ENCODE measurements around the gene SNRPA1. TPM values are rescaled to one million over a fixed set of nuclear protein-coding genes. Genes with fewer than 3 reads are reported as not detected.
"Not testable (repeated sequence)": the region's sequence is repeated elsewhere in the genome, so short reads cannot be mapped to it uniquely, and the experiment has no call there.

Gene SNRPA1
- total RNA-seq, 1 experiment from 2014 or later = 99.5 TPM

GRCh38 chr15:101288905-101289513, 6.0 kb downstream of the SNRPA1 start:
- Mint-ChIP-seq H3K36me3 (ENCODE audit: insufficient read depth, unreplicated experiment) (peaks cover 85% of the 10 kb centered on the region), H3K27me3 (ENCODE audit: insufficient read depth, unreplicated experiment) (no peaks in the 10 kb centered on the region), H3K4me1 (ENCODE audit: insufficient read depth, unreplicated experiment) (peaks cover 21% of the 10 kb centered on the region), H3K4me3 (ENCODE audit: unreplicated experiment) (no peak overlapping the region), H3K27ac (ENCODE audit: low read depth, unreplicated experiment) (peak overlapping the region; percentile 64), H3K9me3 (ENCODE audit: unreplicated experiment) (no peaks in the 10 kb centered on the region)
- ChIA-PET CTCF (interaction anchor here (0.6 to 21.3 kb wide), 20 partner anchors 9 to 1292 kb away, joined by 3 to 320 read pairs (median 4); no protein-coding TSS in a partner anchor), POLR2A (interaction anchor here (0.6 to 1.6 kb wide), 8 partner anchors 9 to 363 kb away, joined by 3 to 7 read pairs (median 4); no protein-coding TSS in a partner anchor)
- peak; percentile 61 for DNase-seq (ENCODE audit: unreplicated experiment)
- intact Hi-C loops (cut with micrococcal nuclease) = no loop called here
- peak; percentile 59 for TF ChIP-seq CTCF (IDR thresholded peaks at IDR 0.05; ENCODE audit: unreplicated experiment)
- no TSS peak for BruUV-seq (replicated peaks)

- DNase-seq (ENCODE audit: unreplicated experiment); H3K9me3 Mint-ChIP-seq (ENCODE audit: unreplicated experiment); BruUV-seq (replicated peaks); H3K27me3 Mint-ChIP-seq (ENCODE audit: insufficient read depth, unreplicated experiment); H3K4me3 Mint-ChIP-seq (ENCODE audit: unreplicated experiment); intact Hi-C loops (cut with micrococcal nuclease); H3K27ac Mint-ChIP-seq (ENCODE audit: low read depth, unreplicated experiment): not testable (repeated sequence)
- H3K36me3 Mint-ChIP-seq (ENCODE audit: insufficient read depth, unreplicated experiment) = peaks cover 90% of the 10 kb centered on the region
- ChIA-PET POLR2A (interaction anchor here (0.6 to 5.0 kb wide), 2 partner anchors 8 to 159 kb away, joined by 3 to 34 read pairs; partner anchors contain the start of gene SNRPA1), CTCF (interaction anchor here (0.8 to 21.3 kb wide), 4 partner anchors 9 to 368 kb away, joined by 3 to 320 read pairs (median 8); no protein-coding TSS in a partner anchor)
- peaks cover 13% of the 10 kb centered on the region for H3K4me1 Mint-ChIP-seq (ENCODE audit: insufficient read depth, unreplicated experiment)
Measured at GRCh38 chr15:101287342-101287741, 7.7 kb downstream of the SNRPA1 start.

- Mint-ChIP-seq H3K4me3 (ENCODE audit: unreplicated experiment) (no peak overlapping the region), H3K27me3 (ENCODE audit: insufficient read depth, unreplicated experiment) (no peaks in the 10 kb centered on the region), H3K9me3 (ENCODE audit: unreplicated experiment) (no peaks in the 10 kb centered on the region), H3K4me1 (ENCODE audit: insufficient read depth, unreplicated experiment) (peaks cover 13% of the 10 kb centered on the region), H3K27ac (ENCODE audit: low read depth, unreplicated experiment) (no peak overlapping the region), H3K36me3 (ENCODE audit: insufficient read depth, unreplicated experiment) (peaks cover 90% of the 10 kb centered on the region)
- TF ChIP-seq CTCF (IDR thresholded peaks at IDR 0.05; ENCODE audit: unreplicated experiment) = no peak
- intact Hi-C loops (cut with micrococcal nuclease) = no loop called here
- ChIA-PET POLR2A (interaction anchor here (0.8 to 5.0 kb wide), 3 partner anchors 9 to 13 kb away, joined by 3 to 34 read pairs (median 5); partner anchors contain the start of gene SNRPA1), CTCF (interaction anchor here (0.9 to 21.3 kb wide), 3 partner anchors 8 to 353 kb away, joined by 6 to 320 read pairs (median 10); no protein-coding TSS in a partner anchor)
- BruUV-seq (replicated peaks) = no TSS peak
- no peak for DNase-seq (ENCODE audit: unreplicated experiment)
Measured at GRCh38 chr15:101286471-101287114, 8.5 kb downstream of the SNRPA1 start.

GRCh38 chr15:101283931-101284330, 11.1 kb downstream of the SNRPA1 start:
- Mint-ChIP-seq H3K9me3 (ENCODE audit: unreplicated experiment) (no peaks in the 10 kb centered on the region), H3K27ac (ENCODE audit: low read depth, unreplicated experiment) (no peak overlapping the region), H3K4me1 (ENCODE audit: insufficient read depth, unreplicated experiment) (peaks cover 7% of the 10 kb centered on the region), H3K4me3 (ENCODE audit: unreplicated experiment) (no peak overlapping the region), H3K27me3 (ENCODE audit: insufficient read depth, unreplicated experiment) (no peaks in the 10 kb centered on the region), H3K36me3 (ENCODE audit: insufficient read depth, unreplicated experiment) (peaks cover 88% of the 10 kb centered on the region)
- intact Hi-C loops (cut with micrococcal nuclease) = no loop called here
- DNase-seq (ENCODE audit: unreplicated experiment) = no peak
- POLR2A ChIA-PET = interaction anchor here (5.0 kb wide), 1 partner anchor 11 kb away, joined by 34 read pairs; the partner anchor contains the start of gene SNRPA1
- CTCF ChIA-PET = interaction anchor here (0.6 to 21.3 kb wide), 2 partner anchors 57 to 356 kb away, joined by 5 to 320 read pairs; no protein-coding TSS in a partner anchor
- no peak for TF ChIP-seq CTCF (IDR thresholded peaks at IDR 0.05; ENCODE audit: unreplicated experiment)
- no TSS peak for BruUV-seq (replicated peaks)
